GM23338 (cell line): ENCODE measurements around the gene ARRB1. TPM values are rescaled to one million over a fixed set of nuclear protein-coding genes. Genes with fewer than 3 reads are reported as not detected.

Experiments used
- ATAC-seq: fragments of 200-7000 bp; cut with Tn5 transposase; 3 replicates; pipeline ENCODE4 v1.9.1; 2020
- DNase-seq: peaks from one replicate; pipeline ENCODE4 v3.0.0-alpha.2; 2015; ENCODE audit warnings: low spot score
- H2AFZ ChIP-seq: fragments of 200-600 bp; sonication (generic); 2 replicates; pipeline ENCODE4 v1.8.0; 2016; ENCODE audit warnings: antibody characterized with exemption, mild to moderate bottlenecking, moderate library complexity
- H3F3A ChIP-seq: fragments of 200-600 bp; sonication (generic); replicated peaks from 2 replicates; pipeline ENCODE4 v1.8.0; 2017; ENCODE audit warnings: antibody characterized with exemption, mixed run types, low read depth
- H3K27ac ChIP-seq: fragments of 200-600 bp; sonication (generic); 2 replicates; pipeline ENCODE4 v1.6.1; 2016; ENCODE audit warnings: low read depth
- H3K27me3 ChIP-seq: fragments of 200-600 bp; sonication (generic); 2 replicates; pipeline ENCODE4 v1.8.0; 2016; ENCODE audit warnings: mild to moderate bottlenecking, mixed run types, moderate library complexity; ENCODE audit not compliant: insufficient read depth
- H3K36me3 ChIP-seq: fragments of 200-600 bp; sonication (generic); 2 replicates; pipeline ENCODE4 v1.8.0; 2016; ENCODE audit warnings: mild to moderate bottlenecking; ENCODE audit not compliant: insufficient read depth
- H3K4me1 ChIP-seq: fragments of 200-600 bp; sonication (generic); 2 replicates; pipeline ENCODE4 v1.8.0; 2016; ENCODE audit warnings: mild to moderate bottlenecking, moderate library complexity; ENCODE audit not compliant: insufficient read depth
- H3K4me2 ChIP-seq: fragments of 200-600 bp; sonication (generic); 2 replicates; pipeline ENCODE4 v1.7.1; 2017; ENCODE audit warnings: mixed run types
- H3K4me3 ChIP-seq: fragments of 200-600 bp; sonication (generic); 2 replicates; pipeline ENCODE4 v1.6.1; 2016; ENCODE audit warnings: mixed run types
- H3K79me2 ChIP-seq: fragments of 200-600 bp; sonication (generic); replicated peaks from 2 replicates; pipeline ENCODE4 v1.8.0; 2017; ENCODE audit warnings: mild to moderate bottlenecking; ENCODE audit not compliant: insufficient read depth
- H3K9me2 ChIP-seq: fragments of 200-600 bp; sonication (generic); 2 replicates; pipeline ENCODE4 v1.8.0; 2017; ENCODE audit not compliant: insufficient read depth
- H4K20me1 ChIP-seq: fragments of 200-600 bp; sonication (generic); replicated peaks from 2 replicates; pipeline ENCODE4 v1.8.0; 2017; ENCODE audit warnings: mild to moderate bottlenecking; ENCODE audit not compliant: insufficient read depth
- H3K27ac Mint-ChIP-seq: 2 replicates; pipeline ENCODE4 v1.8.0; 2020; ENCODE audit warnings: inconsistent platforms, mild to moderate bottlenecking, moderate library complexity, mixed read lengths
- H3K27me3 Mint-ChIP-seq: 3 replicates; pipeline ENCODE4 v1.8.0; 2022; ENCODE audit warnings: low read depth, mild to moderate bottlenecking, moderate library complexity, mixed read lengths, inconsistent platforms; ENCODE audit not compliant: insufficient read depth, poor library complexity
- H3K36me3 Mint-ChIP-seq: 3 replicates; pipeline ENCODE4 v1.8.0; 2021; ENCODE audit warnings: low read depth, mild to moderate bottlenecking, inconsistent platforms, moderate library complexity, mixed read lengths
- H3K4me1 Mint-ChIP-seq: 3 replicates; pipeline ENCODE4 v1.8.0; 2020; ENCODE audit warnings: mild to moderate bottlenecking, inconsistent platforms, mixed read lengths
- H3K4me3 Mint-ChIP-seq: 3 replicates; pipeline ENCODE4 v1.8.0; 2021; ENCODE audit warnings: moderate library complexity, mild to moderate bottlenecking, inconsistent platforms, mixed read lengths
- H3K9me3 Mint-ChIP-seq: 3 replicates; pipeline ENCODE4 v1.8.0; 2020; ENCODE audit warnings: moderate library complexity, mild to moderate bottlenecking, inconsistent platforms, mixed read lengths
- CREB1 ChIP-seq: fragments of 250-450 bp; sonication (Bioruptor Pico); IDR thresholded peaks from 2 replicates; pipeline ENCODE4 v1.5.0; 2020; ENCODE audit warnings: low read depth, mild to moderate bottlenecking, moderate library complexity
- CTCF ChIP-seq, 2 experiments: fragments of 200-600 bp in 1 of 2; sonication (generic) in 1 of 2; conservative IDR thresholded peaks; 2 replicates each; pipeline versions ENCODE4 v1.5.1 to v1.6.1; 2016 to 2017; ENCODE audit warnings: antibody characterized with exemption in 2 of 2, low read depth in 2 of 2, mild to moderate bottlenecking in 2 of 2, moderate library complexity in 1 of 2
- ETS1 ChIP-seq: IDR thresholded peaks from 2 replicates; pipeline ENCODE4 v1.6.1; 2016; ENCODE audit warnings: antibody characterized with exemption
- EZH2 ChIP-seq: fragments of 200-600 bp; sonication (generic); IDR thresholded peaks from one replicate; pipeline ENCODE4 v1.8.0; 2017; ENCODE audit warnings: antibody characterized with exemption, mild to moderate bottlenecking, low read depth; ENCODE audit not compliant: unreplicated experiment
- EZH2phosphoT487 ChIP-seq: fragments of 200-600 bp; sonication (generic); IDR thresholded peaks from one replicate; pipeline ENCODE4 v1.8.1; 2018; ENCODE audit warnings: antibody characterized with exemption; ENCODE audit not compliant: unreplicated experiment
- JUNB ChIP-seq: IDR thresholded peaks from one replicate; pipeline ENCODE4 v1.6.1; 2016; ENCODE audit warnings: antibody characterized with exemption; ENCODE audit not compliant: unreplicated experiment
- NANOG ChIP-seq: IDR thresholded peaks from 2 replicates; pipeline ENCODE4 v1.6.1; 2016; ENCODE audit warnings: antibody characterized with exemption, borderline replicate concordance
- POLR2AphosphoS5 ChIP-seq: IDR thresholded peaks from 2 replicates; pipeline ENCODE4 v1.6.1; 2016; ENCODE audit warnings: antibody characterized with exemption, low read depth
- REST ChIP-seq: IDR thresholded peaks from one replicate; pipeline ENCODE4 v1.6.1; 2018; ENCODE audit warnings: antibody characterized with exemption; ENCODE audit not compliant: unreplicated experiment
- STAT1 ChIP-seq: IDR thresholded peaks from one replicate; pipeline ENCODE4 v1.6.1; 2016; ENCODE audit warnings: antibody characterized with exemption; ENCODE audit not compliant: unreplicated experiment
- ZNF114 ChIP-seq: fragments of 250-450 bp; sonication (Bioruptor Pico); IDR thresholded peaks from 2 replicates; pipeline ENCODE4 v1.5.0; 2020; ENCODE audit warnings: mild to moderate bottlenecking, moderate library complexity
- ZNF331 ChIP-seq: fragments of 250-450 bp; sonication (Bioruptor Pico); IDR thresholded peaks from 2 replicates; pipeline ENCODE4 v1.5.0; 2020; ENCODE audit warnings: low read depth, mild to moderate bottlenecking, moderate library complexity
- ZNF462 ChIP-seq: fragments of 250-450 bp; sonication (Bioruptor Pico); IDR thresholded peaks from 2 replicates; pipeline ENCODE4 v1.5.0; 2020; ENCODE audit warnings: mild to moderate bottlenecking, moderate library complexity
- polyA plus RNA-seq: library from polyadenylated mRNA; unstranded; fragments of >200 nt; fragmentation: Nextera tagmentation; extraction: Ambion mirVana; gene quantifications from 2 replicates; pipeline ENCODE4 v1.2.1, GENCODE V29; 2016
- total RNA-seq: library from RNA; depleted of rRNA; stranded (reverse); fragments of >200 nt; shearing (Covaris generic); gene quantifications from 2 replicates; pipeline ENCODE4 v1.2.3, GENCODE V29; 2014

ARRB1 gene
- total and polyA plus RNA-seq, 2 experiments from 2014 or later: 6.3 to 11.1 TPM

- peak overlapping the region; percentile 61; the same call in 1 of the 2 replicates for H3K27ac ChIP-seq
- Mint-ChIP-seq H3K4me3 (peak overlapping the region; percentile 3; the same call in 1 of the 3 replicates), H3K36me3 (peaks cover 28% of the 10 kb centered on the region), H3K27ac (peak overlapping the region; percentile 91), H3K4me1 (peaks cover 89% of the 10 kb centered on the region), H3K27me3 (peaks cover 27% of the 10 kb centered on the region), H3K9me3 (no peaks in the 10 kb centered on the region)
- H3K79me2 ChIP-seq: no peaks in the 10 kb centered on the region
- no peaks in the 10 kb centered on the region for H4K20me1 ChIP-seq
- no peaks in the 10 kb centered on the region for H3K27me3 ChIP-seq
- H3K36me3 ChIP-seq: no peaks in the 10 kb centered on the region
- TF ChIP-seq STAT1 (no peak), CREB1 (CRISPR knock-in tag) (no peak), ZNF462 (no peak), POLR2AphosphoS5 (no peak), EZH2phosphoT487 (no peak), ZNF114 (CRISPR knock-in tag) (no peak), NANOG (no peak), CTCF (conservative IDR thresholded peaks at IDR 0.05; ENCODE audit: low read depth in 2 of 2) (no peak), ZNF331 (CRISPR knock-in tag) (no peak), JUNB (no peak), ETS1 (no peak), EZH2 (no peak), REST (no peak)
- peak; percentile 36 for ATAC-seq
- H2AFZ ChIP-seq: no peak overlapping the region
- H3K4me3 ChIP-seq: no peak overlapping the region
- DNase-seq: no peak
- no peaks in the 10 kb centered on the region for H3K9me2 ChIP-seq
- no peaks in the 10 kb centered on the region for H3F3A ChIP-seq
- peaks cover 36% of the 10 kb centered on the region for H3K4me1 ChIP-seq
- H3K4me2 ChIP-seq: peak overlapping the region; percentile 53; the same call in 1 of the 2 replicates
Measured at GRCh38 chr11:75334402-75334891, 17.0 kb downstream of the ARRB1 start.
